OCI-LY7 (cell line): ENCODE measurements around the gene GGT6.

Experiments
- CTCF ChIP-seq: fragments of 200-600 bp; sonication (generic); conservative IDR thresholded peaks from 2 replicates; pipeline ENCODE4 v1.5.1; 2014; ENCODE audit warnings: mild to moderate bottlenecking, antibody characterized with exemption, low read length, moderate library complexity, mixed read lengths
- EZH2phosphoT487 ChIP-seq: fragments of 200-600 bp; sonication (generic); IDR thresholded peaks from 2 replicates; pipeline ENCODE4 v1.6.1; 2018; ENCODE audit warnings: low read depth, borderline replicate concordance, mild to moderate bottlenecking, mixed run types, antibody characterized with exemption, low read length, moderate library complexity, mixed read lengths

GRCh38 chr17:4610162-4610561 is 49.8 kb upstream of the GGT6 start:
- TF ChIP-seq CTCF, result no peak
- TF ChIP-seq EZH2phosphoT487, result no peak
